HG02571 (cell line): ENCODE data around the gene ACTR2.
"Not testable (repeated sequence)": the region's sequence is repeated elsewhere in the genome, so short reads cannot be mapped to it uniquely, and the experiment has no call there.

Experiments
- ATAC-seq: cut with Tn5 transposase; IDR thresholded peaks from one replicate; pipeline ENCODE4 v1.9.1; 2021; ENCODE audit warnings: mild to moderate bottlenecking, moderate library complexity; ENCODE audit not compliant: unreplicated experiment

ACTR2 gene

GRCh38 chr2:65227456-65228262 is at the start of gene ACTR2:
TSS of gene ACTR2 (plus strand) at chr2:65227831. CDS start at chr2:65227910, 79 bp downstream.
- ATAC-seq, result peak; percentile 87

GRCh38 chr2:65182570-65182969 is 45.1 kb upstream of the ACTR2 start:
- ATAC-seq, result no peak

- not testable (repeated sequence) for ATAC-seq
These were observed 44.2 kb upstream of the ACTR2 start for GRCh38 chr2:65183406-65183805.

- no peak for ATAC-seq
These were observed 42.6 kb upstream of the ACTR2 start for GRCh38 chr2:65185012-65185411.

GRCh38 chr2:65186093-65186868 is 41.4 kb upstream of the ACTR2 start:
- ATAC-seq, result no peak

- peak; percentile 66 for ATAC-seq
These were observed 40.5 kb upstream of the ACTR2 start for GRCh38 chr2:65186872-65187851.

- no peak for ATAC-seq
These were observed 34.2 kb upstream of the ACTR2 start for GRCh38 chr2:65193446-65193845.

- no peak for ATAC-seq
These were observed 28.9 kb upstream of the ACTR2 start for GRCh38 chr2:65198737-65199136.

- no peak for ATAC-seq
These were observed 28.5 kb upstream of the ACTR2 start for GRCh38 chr2:65199166-65199565.

GRCh38 chr2:65199891-65200290 is 27.7 kb upstream of the ACTR2 start:
- ATAC-seq, result no peak

GRCh38 chr2:65204461-65205210 is 23.0 kb upstream of the ACTR2 start:
- no peak for ATAC-seq

- no peak for ATAC-seq
These were observed 15.5 kb upstream of the ACTR2 start for GRCh38 chr2:65212115-65212514.

- no peak for ATAC-seq
These were observed 15.0 kb upstream of the ACTR2 start for GRCh38 chr2:65212619-65213018.

- no peak for ATAC-seq
These were observed 14.6 kb upstream of the ACTR2 start for GRCh38 chr2:65213035-65213434.

- no peak for ATAC-seq
These were observed 13.3 kb upstream of the ACTR2 start for GRCh38 chr2:65214361-65214760.

- ATAC-seq, result no peak
These were observed 12.8 kb upstream of the ACTR2 start for GRCh38 chr2:65214843-65215242.

GRCh38 chr2:65215946-65216345 is 11.7 kb upstream of the ACTR2 start:
- no peak for ATAC-seq

GRCh38 chr2:65220432-65221131 is 7.0 kb upstream of the ACTR2 start:
- ATAC-seq, result no peak

- not testable (repeated sequence) for ATAC-seq
These were observed 6.4 kb upstream of the ACTR2 start for GRCh38 chr2:65221275-65221674.
